B cell (primary cell): ENCODE data around the gene CCDC192.

Experiments used
- CTCF ChIP-seq: fragments of 200-600 bp; IDR thresholded peaks from one replicate; pipeline ENCODE4 v1.8.0; 2022; ENCODE audit warnings: antibody characterized with exemption, mild to moderate bottlenecking
- EZH2 ChIP-seq: IDR thresholded peaks from 2 replicates; pipeline ENCODE4 v1.6.1; 2012; ENCODE audit warnings: borderline replicate concordance, low read depth, mild to moderate bottlenecking, moderate library complexity, low read length; ENCODE audit not compliant: insufficient read depth, poor library complexity, severe bottlenecking

- TF ChIP-seq EZH2 (no peak), CTCF (no peak)
These were observed 207.2 kb downstream of the CCDC192 start for GRCh38 chr5:127910307-127910956.
